Gastrocnemius medialis (tissue), 4 donors: ENCODE measurements around the gene SSBP3. TPM values are rescaled to one million over a fixed set of nuclear protein-coding genes. Genes with fewer than 3 reads are reported as not detected.

Experiments
- ATAC-seq, 2 donors: fragments of 150-250 bp; one replicate each; pipeline ENCODE4 v1.9.1; 2016
- DNase-seq, 2 donors: peaks; one replicate each; pipeline ENCODE4 v3.0.0-alpha.2; 2019
- H3K27ac ChIP-seq, 4 donors: fragments of 200-600 bp; sonication (generic); 1 replicate in 1 of 4; 2 replicates in 3 of 4; pipeline ENCODE4 v1.5.1; 2016 to 2018; ENCODE audit warnings: mild to moderate bottlenecking in 2 of 4, moderate library complexity in 1 of 4
- H3K27me3 ChIP-seq, 3 donors: fragments of 200-600 bp; sonication (generic) in 2 of 3; 1 replicate in 1 of 3; 2 replicates in 2 of 3; pipeline versions ENCODE4 v1.5.1 to v1.6.0; 2016 to 2019; ENCODE audit warnings: mild to moderate bottlenecking in 1 of 3, moderate library complexity in 1 of 3
- H3K36me3 ChIP-seq, 2 donors: fragments of 200-600 bp; sonication (generic) in 1 of 2; one replicate each; pipeline ENCODE4 v1.5.1; 2017 to 2018
- H3K4me1 ChIP-seq, 2 donors: fragments of 200-600 bp; sonication (generic) in 1 of 2; one replicate each; pipeline ENCODE4 v1.5.1; 2016 to 2017; ENCODE audit warnings: mild to moderate bottlenecking in 2 of 2
- H3K4me3 ChIP-seq, 4 donors: fragments of 200-600 bp; sonication (generic) in 3 of 4; 1 replicate in 1 of 4; 2 replicates in 3 of 4; pipeline ENCODE4 v1.5.1; 2016 to 2019; ENCODE audit warnings: mild to moderate bottlenecking in 2 of 4
- H3K9me3 ChIP-seq, 3 donors: fragments of 200-600 bp; sonication (generic) in 2 of 3; 1 replicate in 1 of 3; 2 replicates in 2 of 3; pipeline ENCODE4 v1.5.1; 2016 to 2019
- POLR2A ChIP-seq, 2 donors: fragments of 450-650 bp; IDR thresholded peaks; one replicate each; pipeline ENCODE4 v1.6.1; 2017; ENCODE audit warnings: antibody characterized with exemption in 2 of 2, mild to moderate bottlenecking in 2 of 2, moderate library complexity in 2 of 2
- in situ Hi-C, 4 donors: fragments of 200-750 bp; cut with MboI; loops; one replicate each; pipeline versions ENCODE4 v1.15.0 to v1.8.0; 2017; ENCODE audit warnings: low sequenced_read_pairs in 4 of 4
- intact Hi-C: fragments of 100-400 bp; cut with DNase I; formaldehyde crosslinking; loops from one replicate; pipeline ENCODE4 v1.15.1; 2023; ENCODE audit warnings: low total_unique reads
- total RNA-seq, 4 donors: library from RNA; depleted of rRNA; stranded (reverse); fragments of >200 nt; gene quantifications; one replicate each; pipeline versions ENCODE4 v1.1.0 to v1.2.3, GENCODE V29; 2016
- TF ChIP-seq, protein P1 (sequence below), 5 experiments: fragments of 450-650 bp in 3 of 5; fragments of 200-600 bp in 2 of 5; sonication (generic) in 2 of 5; IDR thresholded peaks in 4 of 5; conservative IDR thresholded peaks in 1 of 5; 1 replicate in 4 of 5; 2 replicates in 1 of 5; pipeline ENCODE4 v1.5.1; 2016 to 2019; ENCODE audit warnings: antibody characterized with exemption in 5 of 5, mild to moderate bottlenecking in 3 of 5, moderate library complexity in 3 of 5

Gene SSBP3
- total RNA-seq, 4 donors from 2014 or later = 3.6 to 21.0 (median 14.9) TPM

DNA sequence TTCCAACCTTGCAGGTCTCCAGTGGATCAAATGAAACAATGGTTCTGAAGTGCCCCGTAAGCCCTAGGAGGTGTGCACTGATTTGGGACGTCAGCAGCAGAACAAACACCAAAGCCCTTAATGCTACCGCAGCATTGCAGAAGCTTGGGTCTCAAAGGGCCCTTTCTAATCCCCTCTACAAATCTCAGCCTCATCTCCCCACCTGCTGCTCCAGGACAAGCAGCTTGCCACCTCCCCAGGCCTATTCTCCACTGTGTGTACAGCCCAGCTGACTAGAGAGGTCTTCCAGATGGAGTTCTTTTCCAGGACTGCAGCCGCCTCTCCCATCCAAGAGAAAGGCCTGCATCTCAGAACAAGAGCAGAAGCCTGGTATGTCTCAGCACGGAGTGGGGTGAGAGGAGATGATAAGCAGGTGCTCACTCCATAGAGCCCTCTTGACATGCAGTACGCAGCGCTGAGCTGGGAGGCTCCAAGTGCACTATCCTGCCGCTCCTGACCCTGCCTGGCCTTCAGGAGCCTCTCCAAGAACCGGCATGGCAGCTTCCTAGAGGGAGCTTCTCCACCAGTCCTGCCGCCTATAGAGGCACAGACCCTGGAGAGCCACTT, 160.0 kb downstream of the SSBP3 start:
- intact Hi-C loops (no loop called here), in situ Hi-C loops (no loop called here)
- H3K27me3 ChIP-seq = no peaks in the 10 kb centered on the region
- peaks cover 0 to 9% of the 10 kb centered on the region in 2 donors for H3K36me3 ChIP-seq
- H3K27ac ChIP-seq = peak overlapping the region in 3 of 4 donors; percentile 64 to 80 (median 64)
- H3K4me3 ChIP-seq = no peak overlapping the region
- TF ChIP-seq, protein P1, sequence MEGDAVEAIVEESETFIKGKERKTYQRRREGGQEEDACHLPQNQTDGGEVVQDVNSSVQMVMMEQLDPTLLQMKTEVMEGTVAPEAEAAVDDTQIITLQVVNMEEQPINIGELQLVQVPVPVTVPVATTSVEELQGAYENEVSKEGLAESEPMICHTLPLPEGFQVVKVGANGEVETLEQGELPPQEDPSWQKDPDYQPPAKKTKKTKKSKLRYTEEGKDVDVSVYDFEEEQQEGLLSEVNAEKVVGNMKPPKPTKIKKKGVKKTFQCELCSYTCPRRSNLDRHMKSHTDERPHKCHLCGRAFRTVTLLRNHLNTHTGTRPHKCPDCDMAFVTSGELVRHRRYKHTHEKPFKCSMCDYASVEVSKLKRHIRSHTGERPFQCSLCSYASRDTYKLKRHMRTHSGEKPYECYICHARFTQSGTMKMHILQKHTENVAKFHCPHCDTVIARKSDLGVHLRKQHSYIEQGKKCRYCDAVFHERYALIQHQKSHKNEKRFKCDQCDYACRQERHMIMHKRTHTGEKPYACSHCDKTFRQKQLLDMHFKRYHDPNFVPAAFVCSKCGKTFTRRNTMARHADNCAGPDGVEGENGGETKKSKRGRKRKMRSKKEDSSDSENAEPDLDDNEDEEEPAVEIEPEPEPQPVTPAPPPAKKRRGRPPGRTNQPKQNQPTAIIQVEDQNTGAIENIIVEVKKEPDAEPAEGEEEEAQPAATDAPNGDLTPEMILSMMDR (IDR thresholded peaks at IDR 0.05 in 4 of 5, conservative IDR thresholded peaks at IDR 0.05 in 1 of 5) = no peak
- TF ChIP-seq POLR2A (IDR thresholded peaks at IDR 0.05) = no peak
- peaks cover 9 to 27% of the 10 kb centered on the region in 2 donors for H3K4me1 ChIP-seq
- H3K9me3 ChIP-seq = no peaks in the 10 kb centered on the region
- DNase-seq (no peak), ATAC-seq (no peak)

DNA sequence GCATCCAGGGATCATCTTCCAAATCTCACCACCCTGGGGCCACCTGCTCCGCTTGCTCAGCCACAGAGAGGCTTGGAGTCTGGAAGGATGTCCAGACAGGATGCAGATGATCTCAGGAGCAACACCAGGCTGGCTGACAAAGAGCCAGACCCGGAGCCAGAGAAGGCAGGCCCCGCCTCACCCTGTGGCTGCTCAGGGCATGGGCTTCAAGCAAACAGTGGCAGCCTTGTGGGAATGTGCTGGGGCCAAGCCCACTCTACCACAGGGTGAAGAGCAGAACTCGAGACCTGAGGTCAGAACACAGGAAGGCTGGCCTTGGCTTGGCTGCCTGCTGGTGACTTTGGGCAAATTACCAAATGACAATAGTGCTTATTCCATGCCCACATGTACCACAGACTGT, 160.7 kb downstream of the SSBP3 start:
- Histone ChIP-seq H3K4me3 (no peak overlapping the region), H3K36me3 (peaks cover 0 to 9% of the 10 kb centered on the region in 2 donors), H3K9me3 (no peaks in the 10 kb centered on the region), H3K4me1 (peaks cover 9 to 27% of the 10 kb centered on the region in 2 donors), H3K27me3 (no peaks in the 10 kb centered on the region), H3K27ac (peak overlapping the region in 1 of 4 donors; percentile 42)
- in situ Hi-C loops (no loop called here), intact Hi-C loops (no loop called here)
- ATAC-seq (no peak), DNase-seq (no peak)
- no peak for TF ChIP-seq POLR2A (IDR thresholded peaks at IDR 0.05)
- TF ChIP-seq, protein P1 (IDR thresholded peaks at IDR 0.05 in 4 of 5, conservative IDR thresholded peaks at IDR 0.05 in 1 of 5) = no peak

DNA sequence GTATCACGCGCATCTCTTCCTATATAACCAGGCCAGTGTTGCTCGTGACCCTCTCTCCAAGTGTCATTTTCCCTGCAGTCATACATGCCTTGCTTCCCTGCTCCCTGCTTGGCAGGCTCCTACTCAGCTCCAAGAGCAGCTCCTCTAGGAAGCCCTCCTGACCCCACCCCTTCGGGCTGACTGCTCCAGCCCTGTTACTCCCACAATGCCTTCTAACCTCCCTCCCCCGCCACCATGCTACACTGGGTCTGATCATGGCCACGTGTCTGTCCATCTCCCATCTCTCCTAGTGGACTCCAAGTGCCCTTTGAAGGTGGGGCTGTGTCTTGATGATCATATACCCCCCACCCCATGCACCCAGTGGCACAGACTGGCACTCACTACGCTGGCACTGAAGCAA, 161.5 kb downstream of the SSBP3 start:
- no peak for TF ChIP-seq POLR2A (IDR thresholded peaks at IDR 0.05)
- TF ChIP-seq, protein P1 (IDR thresholded peaks at IDR 0.05 in 4 of 5, conservative IDR thresholded peaks at IDR 0.05 in 1 of 5) = no peak
- peaks cover 0 to 9% of the 10 kb centered on the region in 2 donors for H3K36me3 ChIP-seq
- in situ Hi-C loops = no loop called here
- no peak for ATAC-seq
- no peaks in the 10 kb centered on the region for H3K9me3 ChIP-seq
- no peak for DNase-seq
- no peak overlapping the region for H3K27ac ChIP-seq
- intact Hi-C loops = no loop called here
- no peak overlapping the region for H3K4me3 ChIP-seq
- H3K4me1 ChIP-seq = peaks cover 4 to 21% of the 10 kb centered on the region in 2 donors
- no peaks in the 10 kb centered on the region for H3K27me3 ChIP-seq

DNA sequence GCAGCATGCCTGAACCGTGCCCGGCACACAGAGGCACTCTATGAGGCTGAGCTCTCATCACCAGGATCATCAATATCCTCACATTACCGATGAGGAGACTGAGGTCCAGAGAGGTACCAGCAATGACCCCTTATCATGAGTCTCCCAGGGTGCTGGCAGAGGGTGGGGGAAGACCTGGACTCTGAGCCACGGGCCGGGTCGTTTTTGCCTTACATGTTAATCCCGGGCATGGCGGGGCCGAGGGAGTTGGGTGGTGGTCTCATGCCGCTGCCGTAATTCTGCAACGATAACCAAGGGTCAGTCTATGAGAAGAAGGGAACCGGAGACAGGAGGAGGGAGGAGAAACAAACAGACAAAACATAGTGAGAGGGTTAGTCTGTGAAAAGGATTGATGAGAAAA, 163.2 kb downstream of the SSBP3 start:
- H3K4me3 ChIP-seq = no peak overlapping the region
- TF ChIP-seq, protein P1 (IDR thresholded peaks at IDR 0.05 in 4 of 5, conservative IDR thresholded peaks at IDR 0.05 in 1 of 5) = no peak
- TF ChIP-seq POLR2A (IDR thresholded peaks at IDR 0.05) = no peak
- in situ Hi-C loops (no loop called here), intact Hi-C loops (no loop called here)
- no peak overlapping the region for H3K27ac ChIP-seq
- peaks cover 0 to 19% of the 10 kb centered on the region in 2 donors for H3K36me3 ChIP-seq
- no peak for DNase-seq
- peaks cover 6 to 8% of the 10 kb centered on the region in 2 donors for H3K4me1 ChIP-seq
- H3K9me3 ChIP-seq = no peaks in the 10 kb centered on the region
- no peak for ATAC-seq
- no peaks in the 10 kb centered on the region for H3K27me3 ChIP-seq

DNA sequence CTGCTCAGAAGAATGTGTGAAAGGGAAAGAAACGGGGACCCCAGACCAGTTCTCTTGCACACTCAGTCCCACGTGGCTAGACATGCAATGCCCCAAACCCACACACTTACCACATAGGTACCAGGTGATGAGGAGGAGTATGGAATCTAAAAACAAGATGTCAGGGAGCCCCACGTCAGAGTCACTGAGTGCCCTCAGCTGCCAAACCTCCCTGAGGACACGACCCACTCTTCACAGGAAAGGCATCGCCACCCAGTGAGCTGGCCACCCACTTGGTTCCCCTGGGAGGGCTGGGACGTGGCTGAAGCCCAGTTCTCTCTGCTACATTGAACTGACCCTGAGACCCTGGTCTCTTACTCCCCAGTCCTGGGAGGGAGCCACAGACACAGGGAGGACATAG, 164.8 kb downstream of the SSBP3 start:
- DNase-seq (no peak), ATAC-seq (no peak)
- Histone ChIP-seq H3K27ac (no peak overlapping the region), H3K4me1 (peaks cover 0 to 5% of the 10 kb centered on the region in 2 donors), H3K36me3 (peaks cover 5 to 34% of the 10 kb centered on the region in 2 donors), H3K27me3 (no peaks in the 10 kb centered on the region), H3K9me3 (no peaks in the 10 kb centered on the region), H3K4me3 (no peak overlapping the region)
- TF ChIP-seq POLR2A (IDR thresholded peaks at IDR 0.05) = no peak
- TF ChIP-seq, protein P1 (IDR thresholded peaks at IDR 0.05 in 4 of 5, conservative IDR thresholded peaks at IDR 0.05 in 1 of 5) = no peak
- in situ Hi-C loops = no loop called here
- intact Hi-C loops = no loop called here
